Naive thymus-derived CD4-positive, alpha-beta T cell (primary cell): Measurements from ENCODE around the gene FNTB. TPM values are rescaled to one million over a fixed set of nuclear protein-coding genes. Genes with fewer than 3 reads are reported as not detected.

Source experiments
- ATAC-seq: fragments of 150-1000 bp; cut with Tn5 transposase; 2 replicates; pipeline ENCODE4 v1.10.0; 2021; ENCODE audit warnings: mild to moderate bottlenecking, moderate library complexity
- CTCF ChIA-PET: fragments of 350-600 bp; sonication (Branson Sonifier 250); formaldehyde crosslinking; loops from one replicate; lab custom pipeline; 2021; ENCODE audit warnings: antibody characterized with exemption; lab: Charles Lee
- POLR2A ChIA-PET: fragments of 350-600 bp; sonication (Branson Sonifier 250); formaldehyde crosslinking; loops from one replicate; lab custom pipeline; 2021; ENCODE audit warnings: antibody characterized with exemption, inconsistent platforms; lab: Charles Lee
- DNase-seq, 9 donors: peaks; one replicate each; pipeline versions ENCODE4 v3.0.0 to v3.0.0-alpha.2; 2020 to 2022; ENCODE audit warnings: mixed read lengths in 1 of 9
- H3K27ac ChIP-seq: one replicate; pipeline ENCODE4 v1.7.0; 2013; ENCODE audit warnings: mild to moderate bottlenecking, low read depth, low read length, moderate library complexity
- H3K27me3 ChIP-seq, 2 donors: one replicate each; pipeline ENCODE4 v1.7.0; 2013; ENCODE audit warnings: low read length in 2 of 2, mild to moderate bottlenecking in 2 of 2, moderate library complexity in 2 of 2; ENCODE audit not compliant: control insufficient read depth in 2 of 2, insufficient read depth in 2 of 2
- H3K36me3 ChIP-seq, 3 experiments: 1 replicate in 2 of 3; 2 replicates in 1 of 3; pipeline ENCODE4 v1.7.0; 2013; ENCODE audit warnings: low read length in 3 of 3, mild to moderate bottlenecking in 3 of 3, moderate library complexity in 1 of 3; ENCODE audit not compliant: insufficient read depth in 3 of 3, control insufficient read depth in 2 of 3
- H3K4me1 ChIP-seq, 2 donors: one replicate each; pipeline ENCODE4 v1.7.0; 2013; ENCODE audit warnings: low read length in 2 of 2, mild to moderate bottlenecking in 2 of 2, moderate library complexity in 1 of 2; ENCODE audit not compliant: control insufficient read depth in 2 of 2, insufficient read depth in 2 of 2
- H3K4me3 ChIP-seq: 2 replicates; pipeline ENCODE4 v1.7.0; 2013; ENCODE audit warnings: mild to moderate bottlenecking, low read length
- H3K9me3 ChIP-seq, 3 experiments: 1 replicate in 2 of 3; 2 replicates in 1 of 3; pipeline ENCODE4 v1.7.0; 2013; ENCODE audit warnings: low read length in 3 of 3; ENCODE audit not compliant: control insufficient read depth in 2 of 3
- H3K27ac Mint-ChIP-seq, 9 donors: one replicate each; pipeline ENCODE4 v1.8.0; 2020 to 2022; ENCODE audit warnings: mixed read lengths in 9 of 9, mild to moderate bottlenecking in 8 of 9, moderate library complexity in 5 of 9, inconsistent platforms in 2 of 9
- H3K27me3 Mint-ChIP-seq, 5 donors: one replicate each; pipeline ENCODE4 v1.8.0; 2021 to 2022; ENCODE audit warnings: mixed read lengths in 5 of 5, mild to moderate bottlenecking in 1 of 5
- H3K36me3 Mint-ChIP-seq, 5 donors: one replicate each; pipeline ENCODE4 v1.8.0; 2020 to 2022; ENCODE audit warnings: mixed read lengths in 5 of 5, mild to moderate bottlenecking in 3 of 5, inconsistent platforms in 1 of 5
- H3K4me1 Mint-ChIP-seq, 7 donors: one replicate each; pipeline ENCODE4 v1.8.0; 2020 to 2022; ENCODE audit warnings: mixed read lengths in 7 of 7, mild to moderate bottlenecking in 3 of 7, inconsistent platforms in 1 of 7
- H3K4me3 Mint-ChIP-seq, 10 donors: one replicate each; pipeline ENCODE4 v1.8.0; 2020 to 2022; ENCODE audit warnings: mild to moderate bottlenecking in 10 of 10, mixed read lengths in 10 of 10, moderate library complexity in 6 of 10, inconsistent platforms in 2 of 10
- H3K9me3 Mint-ChIP-seq, 11 donors: one replicate each; pipeline ENCODE4 v1.8.0; 2020 to 2022; ENCODE audit warnings: mixed read lengths in 11 of 11, mild to moderate bottlenecking in 4 of 11, inconsistent platforms in 1 of 11, moderate library complexity in 1 of 11
- intact Hi-C, 2 donors: fragments of 100-400 bp; cut with micrococcal nuclease; formaldehyde crosslinking; loops; one replicate each; pipeline ENCODE4 v1.15.1; 2023
- polyA plus RNA-seq, 2 donors: library from polyadenylated mRNA; unstranded; fragments of 300-500 nt; fragmentation: Illumina TruSeq; gene quantifications; one replicate each; pipeline ENCODE4 v1.2.3, GENCODE V29; 2021
- total RNA-seq, 6 experiments: library from RNA in 5 of 6; stranded (reverse) in 5 of 6; gene quantifications; 1 replicate in 5 of 6; 2 replicates in 1 of 6; pipeline ENCODE4 v1.2.3 and lab custom pipeline; 2021 to 2026

Gene FNTB
- total and polyA plus RNA-seq, 7 experiments from 2014 or later: 4.0 to 19.7 (median 11.3) TPM

- Mint-ChIP-seq H3K4me3 (no peak overlapping the region), H3K27ac (peak overlapping the region in 1 of 9 donors; percentile 34), H3K27me3 (peaks cover 0 to 4% (median 0%) of the 10 kb centered on the region in 5 donors), H3K36me3 (peaks cover 1 to 22% (median 5%) of the 10 kb centered on the region in 5 donors), H3K4me1 (peaks cover 14 to 51% (median 23%) of the 10 kb centered on the region in 7 donors), H3K9me3 (peaks cover 0 to 1% (median 0%) of the 10 kb centered on the region in 11 donors)
- ATAC-seq (no peak), DNase-seq (no peak)
- no peak overlapping the region for H3K27ac ChIP-seq
- ChIA-PET CTCF (interaction anchor here (1.0 kb wide), 1 partner anchor 142 kb away, joined by 3 read pairs; no protein-coding TSS in a partner anchor), POLR2A (no interaction called here)
- H3K27me3 ChIP-seq: no peaks in the 10 kb centered on the region
- no peaks in the 10 kb centered on the region for H3K4me1 ChIP-seq
- no peaks in the 10 kb centered on the region for H3K9me3 ChIP-seq
- H3K36me3 ChIP-seq: no peaks in the 10 kb centered on the region
- H3K4me3 ChIP-seq: no peak overlapping the region
- intact Hi-C loops: no loop called here
Measured at GRCh38 chr14:64965356-64966000, 21.2 kb upstream of the FNTB start.

DNA sequence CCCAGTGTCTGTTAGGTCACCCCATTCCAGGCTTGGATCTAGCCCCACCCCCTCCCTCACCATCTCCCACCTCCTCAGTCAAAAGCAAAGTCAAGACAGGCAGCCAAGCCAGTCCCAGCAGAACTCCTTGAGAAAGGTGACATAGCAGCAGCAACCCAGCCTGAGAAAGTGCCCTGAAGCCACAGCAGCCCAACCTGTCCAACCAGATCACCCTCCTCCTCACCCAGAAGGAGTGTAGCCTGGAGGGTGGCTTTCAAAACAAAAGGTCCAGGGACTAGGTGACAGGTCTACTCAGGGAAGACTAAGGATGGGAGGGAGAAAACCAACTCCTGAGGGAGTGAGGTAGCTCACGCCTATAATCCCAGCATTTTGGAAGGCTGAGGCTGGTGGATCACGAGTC lies 19.7 kb upstream of the FNTB start:
- Mint-ChIP-seq H3K4me3 (no peak overlapping the region), H3K4me1 (peaks cover 16 to 56% (median 30%) of the 10 kb centered on the region in 7 donors), H3K27me3 (peaks cover 0 to 11% (median 0%) of the 10 kb centered on the region in 5 donors), H3K36me3 (peaks cover 1 to 22% (median 5%) of the 10 kb centered on the region in 5 donors), H3K9me3 (peaks cover 0 to 1% (median 0%) of the 10 kb centered on the region in 11 donors), H3K27ac (peak overlapping the region in 2 of 9 donors; percentile 52 to 57)
- H3K9me3 ChIP-seq: no peaks in the 10 kb centered on the region
- no peak for DNase-seq
- intact Hi-C loops: no loop called here
- POLR2A ChIA-PET: interaction anchor here (0.6 kb wide), 1 partner anchor 32 kb away, joined by 4 read pairs; no protein-coding TSS in a partner anchor
- no peaks in the 10 kb centered on the region for H3K36me3 ChIP-seq
- CTCF ChIA-PET: no interaction called here
- H3K4me1 ChIP-seq: peaks cover 0 to 10% of the 10 kb centered on the region in 2 donors
- no peaks in the 10 kb centered on the region for H3K27me3 ChIP-seq
- ATAC-seq: no peak
- H3K4me3 ChIP-seq: no peak overlapping the region
- H3K27ac ChIP-seq: no peak overlapping the region

- ChIA-PET POLR2A (no interaction called here), CTCF (no interaction called here)
- no peak overlapping the region for H3K27ac ChIP-seq
- H3K4me3 ChIP-seq: no peak overlapping the region
- no peak for ATAC-seq
- H3K9me3 ChIP-seq: no peaks in the 10 kb centered on the region
- H3K4me3 Mint-ChIP-seq: no peak overlapping the region
- no peaks in the 10 kb centered on the region for H3K27me3 ChIP-seq
- H3K36me3 ChIP-seq: no peaks in the 10 kb centered on the region
- peaks cover 0 to 1% (median 0%) of the 10 kb centered on the region in 11 donors for H3K9me3 Mint-ChIP-seq
- H3K4me1 Mint-ChIP-seq: peaks cover 16 to 47% (median 24%) of the 10 kb centered on the region in 7 donors
- peak overlapping the region in 5 of 9 donors; percentile 19 to 71 (median 48) for H3K27ac Mint-ChIP-seq
- intact Hi-C loops: no loop called here
- no peak for DNase-seq
- H3K4me1 ChIP-seq: peaks cover 0 to 10% of the 10 kb centered on the region in 2 donors
- peaks cover 0 to 11% (median 0%) of the 10 kb centered on the region in 5 donors for H3K27me3 Mint-ChIP-seq
- peaks cover 1 to 22% (median 5%) of the 10 kb centered on the region in 5 donors for H3K36me3 Mint-ChIP-seq
Measured at GRCh38 chr14:64968167-64968566, 18.5 kb upstream of the FNTB start.

DNA sequence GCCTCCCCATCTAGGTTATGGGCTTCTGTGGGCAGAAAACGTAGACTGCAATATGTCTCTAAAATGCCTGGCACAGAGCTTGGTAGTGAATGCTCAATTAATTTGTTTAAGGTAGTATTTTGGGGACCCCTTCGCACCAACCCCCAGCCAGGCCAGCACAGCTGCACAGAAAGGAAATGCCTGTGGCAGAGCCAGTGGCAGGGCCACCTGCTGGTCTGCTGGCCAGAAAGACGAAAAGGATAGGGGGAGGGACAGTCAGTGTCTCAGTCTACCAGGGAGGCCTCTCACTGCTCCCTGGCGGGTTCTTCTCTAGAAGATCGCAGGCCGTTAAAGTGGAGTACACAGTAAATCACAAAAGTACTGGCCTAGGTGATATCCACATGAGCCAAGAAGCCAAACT lies 18.0 kb upstream of the FNTB start:
- no peak for DNase-seq
- peaks cover 0 to 1% (median 0%) of the 10 kb centered on the region in 11 donors for H3K9me3 Mint-ChIP-seq
- H3K4me1 Mint-ChIP-seq: peaks cover 16 to 47% (median 24%) of the 10 kb centered on the region in 7 donors
- peaks cover 1 to 19% (median 5%) of the 10 kb centered on the region in 5 donors for H3K36me3 Mint-ChIP-seq
- ATAC-seq: no peak
- no peak overlapping the region for H3K4me3 Mint-ChIP-seq
- H3K27me3 Mint-ChIP-seq: peaks cover 0 to 11% (median 0%) of the 10 kb centered on the region in 5 donors
- POLR2A ChIA-PET: no interaction called here
- Histone ChIP-seq H3K4me3 (no peak overlapping the region), H3K27ac (no peak overlapping the region), H3K27me3 (no peaks in the 10 kb centered on the region), H3K9me3 (no peaks in the 10 kb centered on the region), H3K4me1 (peaks cover 0 to 10% of the 10 kb centered on the region in 2 donors), H3K36me3 (no peaks in the 10 kb centered on the region)
- peak overlapping the region in 2 of 9 donors; percentile 37 to 48 for H3K27ac Mint-ChIP-seq
- CTCF ChIA-PET: no interaction called here
- intact Hi-C loops: no loop called here

GRCh38 chr14:64970041-64970440 lies 16.7 kb upstream of the FNTB start:
- Mint-ChIP-seq H3K36me3 (peaks cover 0 to 14% (median 0%) of the 10 kb centered on the region in 5 donors), H3K9me3 (no peaks in the 10 kb centered on the region), H3K4me1 (peaks cover 12 to 42% (median 24%) of the 10 kb centered on the region in 7 donors), H3K27ac (peak overlapping the region in 6 of 9 donors; percentile 16 to 63 (median 42)), H3K27me3 (peaks cover 0 to 13% (median 0%) of the 10 kb centered on the region in 5 donors), H3K4me3 (peak overlapping the region in 7 of 10 donors; percentile 31 to 88 (median 76))
- ATAC-seq (no peak), DNase-seq (no peak)
- Histone ChIP-seq H3K27ac (no peak overlapping the region), H3K9me3 (no peaks in the 10 kb centered on the region), H3K4me1 (peaks cover 0 to 10% of the 10 kb centered on the region in 2 donors), H3K27me3 (no peaks in the 10 kb centered on the region), H3K4me3 (no peak overlapping the region), H3K36me3 (no peaks in the 10 kb centered on the region)
- POLR2A ChIA-PET: interaction anchor here (0.6 to 1.7 kb wide), 2 partner anchors 17 to 657 kb away, joined by 6 to 8 read pairs; partner anchors contain the start of gene FNTB
- intact Hi-C loops: loop anchor here in 1 of 2 donors (5.0 kb wide), 1 partner anchor 43 kb away; no protein-coding TSS in a partner anchor
- CTCF ChIA-PET: no interaction called here

GRCh38 chr14:64970776-64971477 lies 15.8 kb upstream of the FNTB start:
- Histone ChIP-seq H3K9me3 (no peaks in the 10 kb centered on the region), H3K4me3 (peak overlapping the region; percentile 61), H3K27me3 (no peaks in the 10 kb centered on the region), H3K36me3 (no peaks in the 10 kb centered on the region), H3K27ac (no peak overlapping the region), H3K4me1 (peaks cover 0 to 10% of the 10 kb centered on the region in 2 donors)
- peak overlapping the region; percentile 64 to 88 (median 78) for H3K4me3 Mint-ChIP-seq
- ChIA-PET POLR2A (interaction anchor here (1.7 kb wide), 1 partner anchor 16 kb away, joined by 8 read pairs; the partner anchor contains the start of gene FNTB), CTCF (interaction anchor here (0.9 kb wide), 1 partner anchor 148 kb away, joined by 3 read pairs; no protein-coding TSS in a partner anchor)
- H3K4me1 Mint-ChIP-seq: peaks cover 10 to 38% (median 24%) of the 10 kb centered on the region in 7 donors
- DNase-seq: no peak
- H3K27ac Mint-ChIP-seq: peak overlapping the region in 7 of 9 donors; percentile 16 to 72 (median 48)
- no peaks in the 10 kb centered on the region for H3K9me3 Mint-ChIP-seq
- peaks cover 0 to 13% (median 0%) of the 10 kb centered on the region in 5 donors for H3K27me3 Mint-ChIP-seq
- H3K36me3 Mint-ChIP-seq: peaks cover 0 to 14% (median 0%) of the 10 kb centered on the region in 5 donors
- ATAC-seq: no peak
- intact Hi-C loops: loop anchor here in 1 of 2 donors (5.0 kb wide), 1 partner anchor 44 kb away; no protein-coding TSS in a partner anchor
